ENCODE data around the gene C4orf51.
A peak's percentile ranks its signal among the peaks of the same experiment; 100 is the strongest.
"Not testable (repeated sequence)": the region's sequence is repeated elsewhere in the genome, so short reads cannot be mapped to it uniquely, and the experiment has no call there.

The C4orf51 gene

GRCh38 chr4:145679991-145680455 lies at the start of gene C4orf51:
Gene C4orf51 (plus strand): TSS chr4:145680146. CDS start chr4:145680204, 58 bp downstream.
- DNase-seq = no peak

- DNase-seq = no peak
Measured at GRCh38 chr4:145635117-145635516, 44.8 kb upstream of the C4orf51 start.

GRCh38 chr4:145635630-145636029 lies 44.3 kb upstream of the C4orf51 start:
- DNase-seq = no peak

- no peak for DNase-seq
Measured at GRCh38 chr4:145639186-145639698, 40.7 kb upstream of the C4orf51 start.

GRCh38 chr4:145640236-145640635 lies 39.7 kb upstream of the C4orf51 start:
- not testable (repeated sequence) for DNase-seq

GRCh38 chr4:145643295-145643694 lies 36.7 kb upstream of the C4orf51 start:
- DNase-seq = no peak

- DNase-seq = peak; percentile 1
Measured at GRCh38 chr4:145644699-145645098, 35.2 kb upstream of the C4orf51 start.

- DNase-seq = no peak
Measured at GRCh38 chr4:145656156-145656555, 23.8 kb upstream of the C4orf51 start.

GRCh38 chr4:145660064-145660463 lies 19.9 kb upstream of the C4orf51 start:
- DNase-seq = no peak

GRCh38 chr4:145663194-145663593 lies 16.8 kb upstream of the C4orf51 start:
- no peak for DNase-seq

GRCh38 chr4:145665773-145666172 lies 14.2 kb upstream of the C4orf51 start:
- DNase-seq = no peak

GRCh38 chr4:145670422-145670821 lies 9.5 kb upstream of the C4orf51 start:
- DNase-seq = no peak

GRCh38 chr4:145679520-145679919 lies 426 bp upstream of the C4orf51 start:
- peak; percentile 1 for DNase-seq

- DNase-seq = no peak
Measured at GRCh38 chr4:145680902-145681301, 956 bp downstream of the C4orf51 start.

GRCh38 chr4:145681518-145681917 lies 1.6 kb downstream of the C4orf51 start:
- DNase-seq = no peak

GRCh38 chr4:145681956-145682355 lies 2.0 kb downstream of the C4orf51 start:
- DNase-seq = no peak

GRCh38 chr4:145686991-145687390 lies 7.0 kb downstream of the C4orf51 start:
- no peak for DNase-seq

- DNase-seq = no peak
Measured at GRCh38 chr4:145690610-145691009, 10.7 kb downstream of the C4orf51 start.

GRCh38 chr4:145691416-145691815 lies 11.5 kb downstream of the C4orf51 start:
- DNase-seq = not testable (repeated sequence)

- DNase-seq = peak; percentile 63
Measured at GRCh38 chr4:145694929-145695328, 15.0 kb downstream of the C4orf51 start.

GRCh38 chr4:145697332-145697731 lies 17.4 kb downstream of the C4orf51 start:
- DNase-seq = no peak

GRCh38 chr4:145698507-145698906 lies 18.6 kb downstream of the C4orf51 start:
- no peak for DNase-seq

GRCh38 chr4:145703850-145704497 lies 24.0 kb downstream of the C4orf51 start:
- DNase-seq = no peak

GRCh38 chr4:145709336-145709735 lies 29.4 kb downstream of the C4orf51 start:
- DNase-seq = no peak

GRCh38 chr4:145709843-145710242 lies 29.9 kb downstream of the C4orf51 start:
- no peak for DNase-seq

All from NCI-H82 (cell line).